Liver (tissue), 9 donors: ENCODE results near the gene LCN10. TPM values are rescaled to one million over a fixed set of nuclear protein-coding genes. Genes with fewer than 3 reads are reported as not detected.

Experiments used
- DNase-seq: peaks from one replicate; pipeline ENCODE4 v3.0.0-alpha.2; 2017; ENCODE audit warnings: low spot score
- H3K27ac ChIP-seq, 2 donors: one replicate each; pipeline ENCODE4 v1.7.0; 2013; ENCODE audit warnings: inconsistent platforms in 2 of 2, low read length in 2 of 2, control low read depth in 1 of 2, low read depth in 1 of 2, mild to moderate bottlenecking in 1 of 2
- H3K27me3 ChIP-seq, 4 donors: one replicate each; pipeline versions ENCODE4 v1.6.1 to v1.7.0; 2013; ENCODE audit warnings: low read length in 3 of 4, inconsistent platforms in 1 of 4, mild to moderate bottlenecking in 1 of 4, moderate library complexity in 1 of 4; ENCODE audit not compliant: control insufficient read depth in 4 of 4, insufficient read depth in 4 of 4
- H3K36me3 ChIP-seq, 4 donors: one replicate each; pipeline versions ENCODE4 v1.6.1 to v1.7.0; 2013; ENCODE audit warnings: low read length in 3 of 4, mild to moderate bottlenecking in 3 of 4, low read depth in 1 of 4, moderate library complexity in 1 of 4; ENCODE audit not compliant: control insufficient read depth in 4 of 4, insufficient read depth in 3 of 4
- H3K4me1 ChIP-seq, 4 donors: one replicate each; pipeline versions ENCODE4 v1.6.1 to v1.7.0; 2013; ENCODE audit warnings: low read length in 3 of 4, mild to moderate bottlenecking in 3 of 4, moderate library complexity in 1 of 4; ENCODE audit not compliant: control insufficient read depth in 4 of 4, insufficient read depth in 4 of 4
- H3K4me3 ChIP-seq, 3 donors: one replicate each; pipeline versions ENCODE4 v1.6.1 to v1.7.0; 2013; ENCODE audit warnings: low read length in 3 of 3, control low read depth in 1 of 3, low read depth in 1 of 3, mild to moderate bottlenecking in 1 of 3
- H3K9ac ChIP-seq, 2 donors: one replicate each; pipeline ENCODE4 v1.7.0; 2013; ENCODE audit warnings: low read length in 2 of 2, mild to moderate bottlenecking in 2 of 2, moderate library complexity in 2 of 2, control low read depth in 1 of 2, low read depth in 1 of 2
- H3K9me3 ChIP-seq, 4 donors: one replicate each; pipeline versions ENCODE4 v1.6.1 to v1.7.0; 2013; ENCODE audit warnings: low read length in 3 of 4; ENCODE audit not compliant: control insufficient read depth in 4 of 4
- CTCF ChIP-seq: fragments of 150-350 bp; IDR thresholded peaks from 2 replicates; pipeline ENCODE4 v1.5.1; 2017; ENCODE audit warnings: improper control_type of control experiment, low read depth, low read length; ENCODE audit not compliant: missing input control
- EGR1 ChIP-seq, 2 donors: IDR thresholded peaks; 2 replicates each; pipeline ENCODE4 v1.6.1; 2016 to 2018; ENCODE audit warnings: antibody characterized with exemption in 2 of 2, low read depth in 2 of 2
- FOXA1 ChIP-seq: IDR thresholded peaks from 2 replicates; pipeline ENCODE4 v1.6.1; 2016; ENCODE audit warnings: antibody characterized with exemption
- FOXA2 ChIP-seq: IDR thresholded peaks from 2 replicates; pipeline ENCODE4 v1.6.1; 2016; ENCODE audit warnings: antibody characterized with exemption
- GABPA ChIP-seq, 2 donors: IDR thresholded peaks in 1 of 2; conservative IDR thresholded peaks in 1 of 2; 2 replicates each; pipeline ENCODE4 v1.6.1; 2016; ENCODE audit warnings: antibody characterized with exemption in 2 of 2, mild to moderate bottlenecking in 1 of 2, moderate library complexity in 1 of 2
- HNF4A ChIP-seq, 2 donors: conservative IDR thresholded peaks; 2 replicates each; pipeline ENCODE4 v1.6.1; 2016; ENCODE audit warnings: antibody characterized with exemption in 2 of 2, mild to moderate bottlenecking in 2 of 2
- HNF4G ChIP-seq: IDR thresholded peaks from 2 replicates; pipeline ENCODE4 v1.6.1; 2016; ENCODE audit warnings: antibody characterized with exemption
- JUND ChIP-seq, 2 donors: IDR thresholded peaks; 2 replicates each; pipeline ENCODE4 v1.6.1; 2016; ENCODE audit warnings: antibody characterized with exemption in 2 of 2
- NR2F2 ChIP-seq: IDR thresholded peaks from 2 replicates; pipeline ENCODE4 v1.6.1; 2016; ENCODE audit warnings: antibody characterized with exemption
- RAD21 ChIP-seq, 2 donors: IDR thresholded peaks; 2 replicates each; pipeline ENCODE4 v1.6.1; 2016; ENCODE audit warnings: antibody characterized with exemption in 2 of 2, mild to moderate bottlenecking in 2 of 2
- RXRA ChIP-seq, 2 donors: IDR thresholded peaks; 2 replicates each; pipeline ENCODE4 v1.6.1; 2017 to 2018; ENCODE audit warnings: antibody characterized with exemption in 2 of 2, mild to moderate bottlenecking in 1 of 2
- SP1 ChIP-seq: IDR thresholded peaks from 2 replicates; pipeline ENCODE4 v1.6.1; 2018; ENCODE audit warnings: antibody characterized with exemption, mild to moderate bottlenecking
- TAF1 ChIP-seq: conservative IDR thresholded peaks from 2 replicates; pipeline ENCODE4 v1.6.1; 2016; ENCODE audit warnings: antibody characterized with exemption, mild to moderate bottlenecking
- YY1 ChIP-seq: IDR thresholded peaks from 2 replicates; pipeline ENCODE4 v1.6.1; 2016; ENCODE audit warnings: antibody characterized with exemption, mild to moderate bottlenecking
- WGBS: extraction: QIAGEN DNeasy Blood & Tissue Kit; methylation state at CpG from one replicate; pipeline ENCODE4 v1.1.7; 2013; 5-methylcytosine and 5-hydroxymethylcytosine counted together
- polyA plus RNA-seq, 2 donors: library from polyadenylated mRNA; stranded (reverse) in 1 of 2; unstranded in 1 of 2; fragments of 200-250 nt in 1 of 2; fragments of >200 nt in 1 of 2; fragmentation: Nextera tagmentation in 1 of 2; extraction: Ambion mirVana in 1 of 2; gene quantifications; one replicate each; pipeline versions ENCODE4 v1.2.1 to v1.2.3, GENCODE V29; 2013 to 2015
- total RNA-seq, 2 donors: library from RNA; depleted of rRNA; stranded (reverse); fragments of >200 nt; gene quantifications; one replicate each; pipeline ENCODE4 v1.2.3, GENCODE V29; 2014
- TF ChIP-seq, protein P1 (sequence below): IDR thresholded peaks from 2 replicates; pipeline ENCODE4 v1.6.1; 2016; ENCODE audit warnings: antibody characterized with exemption
- TF ChIP-seq, protein P2 (sequence below): IDR thresholded peaks from 2 replicates; pipeline ENCODE4 v1.6.1; 2016; ENCODE audit warnings: antibody characterized with exemption
- TF ChIP-seq, protein P3 (sequence below): IDR thresholded peaks from 2 replicates; pipeline ENCODE4 v1.6.1; 2016; ENCODE audit warnings: antibody characterized with exemption, mild to moderate bottlenecking
- TF ChIP-seq, protein P4 (sequence below): IDR thresholded peaks from 2 replicates; pipeline ENCODE4 v1.6.1; 2016; ENCODE audit warnings: antibody characterized with exemption
- donor health status: healthy.
- donor health status: healthy.
- donor health status: healthy.
- donor health status: healthy.
- donor health status: healthy.

LCN10 gene
- total and polyA plus RNA-seq, 4 donors: 0.08 to 0.14 (median 0.11) TPM

- Histone ChIP-seq H3K4me1 (peaks cover 0 to 2% (median 0%) of the 10 kb centered on the region in 4 donors), H3K9me3 (peaks cover 4 to 8% (median 5%) of the 10 kb centered on the region in 4 donors), H3K4me3 (no peak overlapping the region), H3K27ac (no peak overlapping the region), H3K27me3 (no peaks in the 10 kb centered on the region), H3K9ac (no peak overlapping the region), H3K36me3 (no peaks in the 10 kb centered on the region)
- DNase-seq: no peak
- TF ChIP-seq, protein P1, sequence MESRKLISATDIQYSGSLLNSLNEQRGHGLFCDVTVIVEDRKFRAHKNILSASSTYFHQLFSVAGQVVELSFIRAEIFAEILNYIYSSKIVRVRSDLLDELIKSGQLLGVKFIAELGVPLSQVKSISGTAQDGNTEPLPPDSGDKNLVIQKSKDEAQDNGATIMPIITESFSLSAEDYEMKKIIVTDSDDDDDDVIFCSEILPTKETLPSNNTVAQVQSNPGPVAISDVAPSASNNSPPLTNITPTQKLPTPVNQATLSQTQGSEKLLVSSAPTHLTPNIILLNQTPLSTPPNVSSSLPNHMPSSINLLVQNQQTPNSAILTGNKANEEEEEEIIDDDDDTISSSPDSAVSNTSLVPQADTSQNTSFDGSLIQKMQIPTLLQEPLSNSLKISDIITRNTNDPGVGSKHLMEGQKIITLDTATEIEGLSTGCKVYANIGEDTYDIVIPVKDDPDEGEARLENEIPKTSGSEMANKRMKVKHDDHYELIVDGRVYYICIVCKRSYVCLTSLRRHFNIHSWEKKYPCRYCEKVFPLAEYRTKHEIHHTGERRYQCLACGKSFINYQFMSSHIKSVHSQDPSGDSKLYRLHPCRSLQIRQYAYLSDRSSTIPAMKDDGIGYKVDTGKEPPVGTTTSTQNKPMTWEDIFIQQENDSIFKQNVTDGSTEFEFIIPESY: no peak
- TF ChIP-seq RXRA (IDR thresholded peaks at IDR 0.05): no peak
- TF ChIP-seq, protein P2, sequence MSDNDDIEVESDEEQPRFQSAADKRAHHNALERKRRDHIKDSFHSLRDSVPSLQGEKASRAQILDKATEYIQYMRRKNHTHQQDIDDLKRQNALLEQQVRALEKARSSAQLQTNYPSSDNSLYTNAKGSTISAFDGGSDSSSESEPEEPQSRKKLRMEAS: no peak
- no peak for TF ChIP-seq YY1
- no peak for TF ChIP-seq RAD21 (IDR thresholded peaks at IDR 0.05)
- no peak for TF ChIP-seq FOXA1
- TF ChIP-seq JUND (IDR thresholded peaks at IDR 0.05): no peak
- TF ChIP-seq HNF4A (conservative IDR thresholded peaks at IDR 0.05): no peak
- no peak for TF ChIP-seq CTCF
- TF ChIP-seq SP1: no peak
- TF ChIP-seq, protein P3, sequence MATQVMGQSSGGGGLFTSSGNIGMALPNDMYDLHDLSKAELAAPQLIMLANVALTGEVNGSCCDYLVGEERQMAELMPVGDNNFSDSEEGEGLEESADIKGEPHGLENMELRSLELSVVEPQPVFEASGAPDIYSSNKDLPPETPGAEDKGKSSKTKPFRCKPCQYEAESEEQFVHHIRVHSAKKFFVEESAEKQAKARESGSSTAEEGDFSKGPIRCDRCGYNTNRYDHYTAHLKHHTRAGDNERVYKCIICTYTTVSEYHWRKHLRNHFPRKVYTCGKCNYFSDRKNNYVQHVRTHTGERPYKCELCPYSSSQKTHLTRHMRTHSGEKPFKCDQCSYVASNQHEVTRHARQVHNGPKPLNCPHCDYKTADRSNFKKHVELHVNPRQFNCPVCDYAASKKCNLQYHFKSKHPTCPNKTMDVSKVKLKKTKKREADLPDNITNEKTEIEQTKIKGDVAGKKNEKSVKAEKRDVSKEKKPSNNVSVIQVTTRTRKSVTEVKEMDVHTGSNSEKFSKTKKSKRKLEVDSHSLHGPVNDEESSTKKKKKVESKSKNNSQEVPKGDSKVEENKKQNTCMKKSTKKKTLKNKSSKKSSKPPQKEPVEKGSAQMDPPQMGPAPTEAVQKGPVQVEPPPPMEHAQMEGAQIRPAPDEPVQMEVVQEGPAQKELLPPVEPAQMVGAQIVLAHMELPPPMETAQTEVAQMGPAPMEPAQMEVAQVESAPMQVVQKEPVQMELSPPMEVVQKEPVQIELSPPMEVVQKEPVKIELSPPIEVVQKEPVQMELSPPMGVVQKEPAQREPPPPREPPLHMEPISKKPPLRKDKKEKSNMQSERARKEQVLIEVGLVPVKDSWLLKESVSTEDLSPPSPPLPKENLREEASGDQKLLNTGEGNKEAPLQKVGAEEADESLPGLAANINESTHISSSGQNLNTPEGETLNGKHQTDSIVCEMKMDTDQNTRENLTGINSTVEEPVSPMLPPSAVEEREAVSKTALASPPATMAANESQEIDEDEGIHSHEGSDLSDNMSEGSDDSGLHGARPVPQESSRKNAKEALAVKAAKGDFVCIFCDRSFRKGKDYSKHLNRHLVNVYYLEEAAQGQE: no peak
- no peak for TF ChIP-seq GABPA (IDR thresholded peaks at IDR 0.05 in 1 of 2, conservative IDR thresholded peaks at IDR 0.05 in 1 of 2)
- no peak for TF ChIP-seq EGR1 (IDR thresholded peaks at IDR 0.05; ENCODE audit: low read depth in 2 of 2)
- TF ChIP-seq, protein P4, sequence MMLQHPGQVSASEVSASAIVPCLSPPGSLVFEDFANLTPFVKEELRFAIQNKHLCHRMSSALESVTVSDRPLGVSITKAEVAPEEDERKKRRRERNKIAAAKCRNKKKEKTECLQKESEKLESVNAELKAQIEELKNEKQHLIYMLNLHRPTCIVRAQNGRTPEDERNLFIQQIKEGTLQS: no peak
- TF ChIP-seq FOXA2: no peak
- no peak for TF ChIP-seq NR2F2
- 67% methylated on average over 7 of the region's 7 CpGs for WGBS
These were observed 34.2 kb upstream of the LCN10 start for GRCh38 chr9:136776947-136777346.

DNA sequence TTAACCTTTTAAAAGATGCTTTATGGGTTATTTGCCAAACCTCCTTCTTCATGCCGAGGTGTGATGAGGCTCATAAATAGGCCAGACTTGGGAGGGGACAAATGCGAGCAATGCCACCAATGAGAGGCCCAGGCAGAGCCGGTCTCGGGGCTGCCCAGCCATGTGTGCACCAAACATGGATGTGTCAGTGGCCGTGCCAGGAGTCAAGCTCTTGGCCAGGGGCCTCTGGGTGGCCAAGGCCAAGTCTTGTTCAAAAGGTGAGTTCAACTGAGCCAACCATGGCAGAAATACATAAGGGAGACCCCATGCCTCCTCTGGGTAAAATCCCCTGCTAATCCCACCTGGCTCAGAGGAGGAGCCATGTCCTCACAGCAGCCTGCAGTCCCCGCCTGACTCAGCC is 32.5 kb upstream of the LCN10 start:
- no peak overlapping the region for H3K4me3 ChIP-seq
- H3K27me3 ChIP-seq: no peaks in the 10 kb centered on the region
- no peak overlapping the region for H3K9ac ChIP-seq
- peaks cover 0 to 2% (median 0%) of the 10 kb centered on the region in 4 donors for H3K4me1 ChIP-seq
- no peaks in the 10 kb centered on the region for H3K36me3 ChIP-seq
- peaks cover 4 to 8% (median 5%) of the 10 kb centered on the region in 4 donors for H3K9me3 ChIP-seq
- WGBS: 94% methylated on average over 6 of the region's 6 CpGs
- no peak overlapping the region for H3K27ac ChIP-seq
- DNase-seq: no peak
- no peak for TF ChIP-seq HNF4G
- no peak for TF ChIP-seq JUND (IDR thresholded peaks at IDR 0.05)
- TF ChIP-seq EGR1 (IDR thresholded peaks at IDR 0.05; ENCODE audit: low read depth in 2 of 2): no peak
- no peak for TF ChIP-seq SP1
- TF ChIP-seq RAD21 (IDR thresholded peaks at IDR 0.05): no peak
- TF ChIP-seq, protein P4: no peak
- TF ChIP-seq, protein P2: no peak
- TF ChIP-seq, protein P3: no peak
- no peak for TF ChIP-seq TAF1
- TF ChIP-seq, protein P1: no peak
